GM12875 (cell line): ENCODE results near the gene ATXN10.

Source experiments
- H3K4me3 ChIP-seq: one replicate; pipeline ENCODE4 v1.5.1; 2011; ENCODE audit warnings: low read depth, low read length, control low read depth
- CTCF ChIP-seq: IDR thresholded peaks from 2 replicates; pipeline ENCODE4 v1.5.1; 2011; ENCODE audit warnings: low read depth, mild to moderate bottlenecking, control low read depth, inconsistent platforms, low read length, moderate library complexity, borderline replicate concordance; ENCODE audit not compliant: insufficient read depth

ATXN10 gene

GRCh38 chr22:45645150-45645525, 26.5 kb upstream of the ATXN10 start:
- H3K4me3 ChIP-seq, result peak overlapping the region; percentile 24
- TF ChIP-seq CTCF, result no peak

GRCh38 chr22:45645526-45646414, 25.9 kb upstream of the ATXN10 start:
- H3K4me3 ChIP-seq, result peak overlapping the region; percentile 24
- TF ChIP-seq CTCF, result peak; percentile 97

GRCh38 chr22:45647532-45648225, 24.0 kb upstream of the ATXN10 start:
- H3K4me3 ChIP-seq, result no peak overlapping the region
- no peak for TF ChIP-seq CTCF

- TF ChIP-seq CTCF, result no peak
- no peak overlapping the region for H3K4me3 ChIP-seq
These were observed 23.1 kb upstream of the ATXN10 start for GRCh38 chr22:45648301-45649117.

- no peak overlapping the region for H3K4me3 ChIP-seq
- TF ChIP-seq CTCF, result no peak
These were observed 21.8 kb upstream of the ATXN10 start for GRCh38 chr22:45649809-45650208.

- TF ChIP-seq CTCF, result no peak
- no peak overlapping the region for H3K4me3 ChIP-seq
These were observed 20.9 kb upstream of the ATXN10 start for GRCh38 chr22:45650721-45651120.
